Spleen (tissue), 13 donors: ENCODE results near the gene UBA6. TPM values are rescaled to one million over a fixed set of nuclear protein-coding genes. Genes with fewer than 3 reads are reported as not detected.

Experiments
- DNase-seq: peaks from one replicate; pipeline ENCODE4 v3.0.0-alpha.2; 2020
- H3K27ac ChIP-seq, 8 donors: fragments of 200-600 bp; sonication (generic) in 7 of 8; 1 replicate in 4 of 8; 2 replicates in 4 of 8; pipeline versions ENCODE4 v1.5.0 to v1.8.0; 2016 to 2021; ENCODE audit warnings: inconsistent platforms in 4 of 8, mild to moderate bottlenecking in 4 of 8, moderate library complexity in 1 of 8
- H3K27me3 ChIP-seq, 7 donors: fragments of 200-600 bp; sonication (generic) in 6 of 7; replicated peaks in 1 of 7; 1 replicate in 4 of 7; 2 replicates in 3 of 7; pipeline versions ENCODE4 v1.5.0 to v1.8.0; 2016 to 2021; ENCODE audit warnings: inconsistent platforms in 3 of 7, mild to moderate bottlenecking in 1 of 7
- H3K36me3 ChIP-seq, 6 donors: fragments of 200-600 bp; sonication (generic) in 5 of 6; 1 replicate in 4 of 6; 2 replicates in 2 of 6; pipeline versions ENCODE4 v1.5.0 to v1.8.0; 2016 to 2021; ENCODE audit warnings: inconsistent platforms in 2 of 6
- H3K4me1 ChIP-seq, 6 donors: fragments of 200-600 bp; sonication (generic) in 5 of 6; 1 replicate in 3 of 6; 2 replicates in 3 of 6; pipeline versions ENCODE4 v1.5.0 to v1.8.0; 2016 to 2021; ENCODE audit warnings: inconsistent platforms in 3 of 6
- H3K4me3 ChIP-seq, 8 donors: fragments of 200-600 bp; sonication (generic) in 7 of 8; 1 replicate in 4 of 8; 2 replicates in 4 of 8; pipeline versions ENCODE4 v1.5.0 to v1.8.0; 2016 to 2021; ENCODE audit warnings: inconsistent platforms in 4 of 8, mild to moderate bottlenecking in 4 of 8, moderate library complexity in 2 of 8
- H3K9me3 ChIP-seq, 8 donors: fragments of 200-600 bp; sonication (generic) in 7 of 8; 1 replicate in 4 of 8; 2 replicates in 4 of 8; pipeline versions ENCODE4 v1.5.0 to v1.8.0; 2016 to 2021; ENCODE audit warnings: inconsistent platforms in 4 of 8
- CTCF ChIP-seq, 11 experiments: fragments of 200-600 bp in 7 of 11; fragments of 450-650 bp in 4 of 11; sonication (generic) in 4 of 11; IDR thresholded peaks in 8 of 11; conservative IDR thresholded peaks in 3 of 11; 1 replicate in 7 of 11; 2 replicates in 4 of 11; pipeline versions ENCODE4 v1.4.0 to v1.8.0; 2016 to 2021; ENCODE audit warnings: antibody characterized with exemption in 11 of 11, inconsistent platforms in 4 of 11, mild to moderate bottlenecking in 1 of 11
- POLR2A ChIP-seq, 3 donors: fragments of 450-650 bp; IDR thresholded peaks; one replicate each; pipeline ENCODE4 v1.5.1; 2017; ENCODE audit warnings: antibody characterized with exemption in 3 of 3, mild to moderate bottlenecking in 1 of 3
- POLR2AphosphoS5 ChIP-seq, 3 donors: sonication (generic); formaldehyde crosslinking; IDR thresholded peaks; one replicate each; pipeline ENCODE4 v1.5.1; 2017; ENCODE audit warnings: antibody characterized with exemption in 3 of 3
- WGBS, 5 donors: extraction: QIAGEN DNeasy Blood & Tissue Kit in 3 of 5; methylation state at CpG; one replicate each; pipeline versions ENCODE4 v1.1.5 to v1.1.7; 2013 to 2018; 5-methylcytosine and 5-hydroxymethylcytosine counted together
- intact Hi-C: fragments of 100-400 bp; cut with DNase I; formaldehyde crosslinking; loops from one replicate; pipeline ENCODE4 v1.15.0; 2023; ENCODE audit warnings: low total_unique reads
- long read RNA-seq, 2 donors: transcript quantifications; one replicate each; lab custom pipeline, GENCODE V29; 2026
- polyA plus RNA-seq, 3 donors: library from polyadenylated mRNA; stranded (reverse); fragments of 200-250 nt; gene quantifications; one replicate each; pipeline ENCODE4 v1.2.1, GENCODE V29; 2013
- total RNA-seq, 7 donors: library from RNA; depleted of rRNA in 3 of 7; stranded (reverse); fragments of >200 nt in 3 of 7; fragmentation: NEBNext Ultra II Directional in 4 of 7; extraction: Animal tissue kit (Norgen Biotek cat#: 25700) in 4 of 7; gene quantifications; one replicate each; pipeline versions ENCODE4 v1.1.0 to v1.2.1, GENCODE V29; 2016 to 2021
- donor health status: healthy with polysubstance abuse.
- donor health status: DM: no; HTN: no; CAD: no; lungs with moderate emphysema.
- donor health status: DM: no; HTN: no; CAD: no.
- donor health status: Bipolar disorder and iron deficiency.
- donor health status: healthy.
- donor health status: DM: no; HTN: no; CAD: no.
- donor health status: DM: yes; HTN: yes; CAD: no.

Gene UBA6
- total RNA-seq (100 to 1,000 TPM in 2 of 7 donors, 10 to 100 TPM in 5; 58.6 to 144 (median 75.9) TPM), polyA plus RNA-seq (1 to 10 TPM; 5.8 to 7.2 (median 6.8) TPM)
- long read RNA-seq, donor 1: 0 reads
- long read RNA-seq, donor 2: 0 reads

DNA sequence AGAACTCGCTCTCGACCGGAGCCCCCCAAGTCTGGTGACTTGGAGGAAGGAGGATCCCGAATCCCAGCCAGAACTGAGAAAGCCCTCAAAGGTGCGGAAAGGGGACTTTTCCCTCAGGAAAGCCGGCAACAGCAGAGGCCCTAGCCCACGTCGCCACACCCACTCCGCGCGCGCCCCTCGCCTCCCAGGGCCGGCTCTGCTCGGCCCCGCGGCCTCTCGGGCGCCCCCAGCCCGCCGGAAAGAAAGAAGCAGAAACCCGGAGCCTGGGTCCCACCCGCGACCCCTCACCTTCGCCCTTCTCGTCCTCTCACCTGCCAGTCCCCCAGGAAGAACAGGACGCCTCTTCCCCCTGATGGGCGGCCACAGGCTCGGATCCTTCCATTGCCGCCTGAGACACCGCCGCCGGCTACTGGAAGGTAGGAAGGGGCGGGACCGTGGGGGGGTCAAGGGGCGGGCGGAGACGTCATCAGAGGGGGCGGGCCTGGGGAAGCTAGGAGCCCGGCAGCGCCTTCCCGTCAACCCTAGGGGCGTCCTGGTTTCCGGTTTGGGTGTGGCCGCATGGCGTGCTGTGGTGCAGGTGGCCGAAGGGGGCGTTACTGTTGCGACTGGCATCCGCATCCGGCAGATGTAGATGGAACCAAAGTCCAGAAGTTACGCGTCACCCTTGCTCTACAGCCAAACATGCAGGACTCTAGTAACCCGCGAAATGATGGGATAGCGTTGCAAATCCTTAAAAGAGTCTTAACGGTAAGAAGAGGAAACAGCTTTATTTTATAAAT lies at the start of gene UBA6:
Gene UBA6, minus strand, starts transcription at position 418 of the 779 bp plus-strand sequence. Its CDS starts 36 bp downstream, at position 382.
- Histone ChIP-seq H3K27ac (peak within 1 kb of the TSS; percentile 86 to 95 (median 92)), H3K4me3 (peak within 1 kb of the TSS; percentile 70 to 93 (median 89)), H3K4me1 (peaks cover 5 to 61% (median 37%) of the 10 kb centered on the region in 6 donors), H3K9me3 (peaks cover 0 to 1% (median 0%) of the 10 kb centered on the region in 8 donors), H3K27me3 (no peaks in the 10 kb centered on the region), H3K36me3 (peaks cover 0 to 3% (median 0%) of the 10 kb centered on the region in 6 donors)
- TF ChIP-seq CTCF (IDR thresholded peaks at IDR 0.05 in 8 of 11, conservative IDR thresholded peaks at IDR 0.05 in 3 of 11) (peak; percentile 34 to 84 (median 65)), POLR2A (IDR thresholded peaks at IDR 0.05) (peak in 2 of 3 donors; percentile 21 to 23), POLR2AphosphoS5 (IDR thresholded peaks at IDR 0.05) (peak; percentile 87 to 92 (median 89))
- WGBS, 5 donors: 0 to 1% (median 0%) methylated on average over 43 to 57 of the region's 57 CpGs
- DNase-seq: peak; percentile 98
- intact Hi-C loops: no loop called here

GRCh38 chr4:67750691-67751090 lies 49.7 kb upstream of the UBA6 start:
- H3K4me1 ChIP-seq: peaks cover 0 to 8% (median 1%) of the 10 kb centered on the region in 6 donors
- intact Hi-C loops: no loop called here
- H3K27ac ChIP-seq: no peak overlapping the region
- H3K36me3 ChIP-seq: no peaks in the 10 kb centered on the region
- no peak for TF ChIP-seq POLR2A (IDR thresholded peaks at IDR 0.05)
- TF ChIP-seq POLR2AphosphoS5 (IDR thresholded peaks at IDR 0.05): no peak
- no peak for TF ChIP-seq CTCF (IDR thresholded peaks at IDR 0.05 in 8 of 11, conservative IDR thresholded peaks at IDR 0.05 in 3 of 11)
- no peaks in the 10 kb centered on the region for H3K27me3 ChIP-seq
- no peak for DNase-seq
- WGBS, 5 donors: 86 to 96% (median 94%) methylated on average over 4 of the region's 4 CpGs
- H3K4me3 ChIP-seq: no peak overlapping the region
- H3K9me3 ChIP-seq: no peaks in the 10 kb centered on the region

GRCh38 chr4:67749286-67749685 lies 48.3 kb upstream of the UBA6 start:
- Histone ChIP-seq H3K4me3 (no peak overlapping the region), H3K4me1 (peaks cover 0 to 8% (median 1%) of the 10 kb centered on the region in 6 donors), H3K36me3 (no peaks in the 10 kb centered on the region), H3K27ac (no peak overlapping the region), H3K9me3 (no peaks in the 10 kb centered on the region), H3K27me3 (no peaks in the 10 kb centered on the region)
- no peak for DNase-seq
- WGBS, 5 donors: 66 to 80% (median 77%) methylated on average over 3 of the region's 3 CpGs
- TF ChIP-seq CTCF (IDR thresholded peaks at IDR 0.05 in 8 of 11, conservative IDR thresholded peaks at IDR 0.05 in 3 of 11): no peak
- no peak for TF ChIP-seq POLR2AphosphoS5 (IDR thresholded peaks at IDR 0.05)
- TF ChIP-seq POLR2A (IDR thresholded peaks at IDR 0.05): no peak
- intact Hi-C loops: no loop called here

DNA sequence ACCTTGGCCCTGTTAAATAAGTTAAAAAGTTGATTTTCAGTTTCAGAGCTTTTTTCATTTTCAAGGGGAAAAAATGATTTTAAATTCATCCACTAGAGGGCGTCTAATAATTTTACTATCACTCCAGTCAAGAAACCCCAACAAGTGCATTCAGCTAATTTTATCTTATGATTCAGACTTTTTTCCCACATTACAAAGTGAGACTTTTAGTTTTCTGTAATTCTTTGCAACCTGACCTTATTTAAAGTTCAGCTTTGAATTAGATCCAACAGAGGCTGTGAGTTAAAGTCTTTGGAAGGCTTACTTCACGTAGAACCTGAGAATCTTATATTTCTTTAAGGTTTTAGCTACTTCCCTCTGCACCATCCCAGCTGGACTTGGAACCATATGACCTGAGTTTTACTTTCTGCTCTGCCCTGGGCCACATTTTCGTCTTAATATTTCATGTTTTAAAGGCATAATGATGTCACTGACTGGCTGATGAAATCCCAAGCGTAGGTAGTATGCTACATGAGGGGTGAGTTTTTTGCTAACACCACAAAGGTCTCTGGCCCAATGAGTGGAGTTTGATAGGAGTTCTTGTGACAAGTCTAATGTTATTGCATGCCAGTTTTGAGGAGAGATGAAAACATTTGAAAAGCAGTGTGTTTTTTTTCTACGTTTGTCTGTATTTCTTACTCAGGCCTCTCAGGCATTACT lies 46.0 kb upstream of the UBA6 start:
- intact Hi-C loops: no loop called here
- Histone ChIP-seq H3K27ac (no peak overlapping the region), H3K36me3 (no peaks in the 10 kb centered on the region), H3K27me3 (no peaks in the 10 kb centered on the region), H3K4me1 (peaks cover 0 to 8% (median 1%) of the 10 kb centered on the region in 6 donors), H3K9me3 (no peaks in the 10 kb centered on the region), H3K4me3 (no peak overlapping the region)
- no peak for DNase-seq
- WGBS, 5 donors: 57 to 67% (median 64%) methylated on average over 5 of the region's 5 CpGs
- TF ChIP-seq POLR2A (IDR thresholded peaks at IDR 0.05): no peak
- peak; percentile 13 to 71 (median 46) for TF ChIP-seq CTCF (IDR thresholded peaks at IDR 0.05 in 8 of 11, conservative IDR thresholded peaks at IDR 0.05 in 3 of 11)
